HepG2 (cell line): ENCODE results near the gene UQCRHL. TPM values are rescaled to one million over a fixed set of nuclear protein-coding genes. Genes with fewer than 3 reads are reported as not detected.

Experiments used
- ATAD3A ChIP-seq: sonication (generic); formaldehyde crosslinking; IDR thresholded peaks from 2 replicates; pipeline ENCODE4 v1.4.0; 2020; ENCODE audit warnings: missing genetic modification reagents
- BCL6 ChIP-seq: IDR thresholded peaks from 2 replicates; pipeline ENCODE4 v1.6.1; 2016; ENCODE audit warnings: missing genetic modification reagents, missing compliant biosample characterization
- GATAD1 ChIP-seq: IDR thresholded peaks from 2 replicates; pipeline ENCODE4 v1.6.1; 2016; ENCODE audit warnings: missing genetic modification reagents, missing compliant biosample characterization
- HES4 ChIP-seq: sonication (generic); formaldehyde crosslinking; IDR thresholded peaks from 2 replicates; pipeline ENCODE4 v1.9.0; 2021; ENCODE audit warnings: mild to moderate bottlenecking, missing genetic modification reagents, borderline replicate concordance
- NR2C2 ChIP-seq: sonication (generic); formaldehyde crosslinking; IDR thresholded peaks from 2 replicates; pipeline ENCODE4 v1.4.0; 2020; ENCODE audit warnings: missing genetic modification reagents, mild to moderate bottlenecking, moderate library complexity, borderline replicate concordance
- TEAD3 ChIP-seq: optimal IDR thresholded peaks from 2 replicates; pipeline ENCODE3; 2016; ENCODE audit warnings: borderline replicate concordance
- TGIF2 ChIP-seq: IDR thresholded peaks from 2 replicates; pipeline ENCODE4 v1.6.1; 2016; ENCODE audit warnings: control low read depth, missing compliant biosample characterization
- ZBTB42 ChIP-seq: sonication (generic); formaldehyde crosslinking; IDR thresholded peaks from 2 replicates; pipeline ENCODE4 v1.5.0; 2020; ENCODE audit warnings: mild to moderate bottlenecking, missing genetic modification reagents
- ZFP36L2 ChIP-seq: sonication (generic); formaldehyde crosslinking; IDR thresholded peaks from 2 replicates; pipeline ENCODE4 v1.4.0; 2020; ENCODE audit warnings: missing genetic modification reagents
- ZNF232 ChIP-seq: sonication (generic); formaldehyde crosslinking; IDR thresholded peaks from 2 replicates; pipeline ENCODE4 v1.4.0; 2020; ENCODE audit warnings: missing genetic modification reagents, borderline replicate concordance
- ZNF570 ChIP-seq: sonication (generic); formaldehyde crosslinking; IDR thresholded peaks from 2 replicates; pipeline ENCODE4 v1.4.0; 2020; ENCODE audit warnings: mild to moderate bottlenecking, missing genetic modification reagents, borderline replicate concordance
- ZNF788 ChIP-seq: sonication (generic); formaldehyde crosslinking; IDR thresholded peaks from 2 replicates; pipeline ENCODE4 v1.5.0; 2020; ENCODE audit warnings: mild to moderate bottlenecking, missing genetic modification reagents, borderline replicate concordance
- ZNF841 ChIP-seq: sonication (generic); formaldehyde crosslinking; IDR thresholded peaks from 2 replicates; pipeline ENCODE4 v1.8.1; 2023; ENCODE audit warnings: missing genetic modification reagents, borderline replicate concordance
- ZZZ3 ChIP-seq: sonication (generic); formaldehyde crosslinking; IDR thresholded peaks from 2 replicates; pipeline ENCODE4 v1.4.0; 2020; ENCODE audit warnings: missing genetic modification reagents, mild to moderate bottlenecking, borderline replicate concordance
- polyA plus RNA-seq, 8 experiments: library from polyadenylated mRNA; depleted of rRNA in 3 of 8; stranded (reverse) in 7 of 8; unstranded in 1 of 8; fragments of >200 nt; fragmentation: Illumina TruSeq in 4 of 8; extraction: Trizol in 4 of 8; gene quantifications; 2 replicates each; pipeline versions ENCODE4 v1.2.1 to v1.2.3, GENCODE V29; 2011 to 2016; ENCODE audit warnings: low read depth in 4 of 8, missing spikeins in 1 of 8, mixed read lengths in 1 of 8; ENCODE audit not compliant: insufficient read depth in 1 of 8
- total RNA-seq, 5 experiments: library from RNA; depleted of rRNA; stranded (reverse); fragments of >200 nt; fragmentation: Illumina TruSeq; extraction: Trizol; gene quantifications; 2 replicates each; pipeline ENCODE4 v1.2.3, GENCODE V29; 2016; ENCODE audit warnings: low read depth in 1 of 5
- TF ChIP-seq, protein P1 (sequence below): sonication (generic); formaldehyde crosslinking; IDR thresholded peaks from 2 replicates; pipeline ENCODE4 v1.9.0; 2022; ENCODE audit warnings: missing genetic modification reagents, mild to moderate bottlenecking, borderline replicate concordance
- TF ChIP-seq, protein P2 (sequence below): sonication (generic); formaldehyde crosslinking; IDR thresholded peaks from 2 replicates; pipeline ENCODE4 v1.9.0; 2021; ENCODE audit warnings: missing genetic modification reagents, borderline replicate concordance
- TF ChIP-seq, protein P3 (sequence below): sonication (generic); formaldehyde crosslinking; IDR thresholded peaks from 2 replicates; pipeline ENCODE4 v1.4.0; 2020; ENCODE audit warnings: missing genetic modification reagents
- TF ChIP-seq, protein P4 (sequence below): sonication (generic); formaldehyde crosslinking; IDR thresholded peaks from 2 replicates; pipeline ENCODE4 v1.9.0; 2021; ENCODE audit warnings: mild to moderate bottlenecking, missing genetic modification reagents

UQCRHL gene
- total and polyA plus RNA-seq, 2 of the 13 experiments (the other 11 are each of a cell fraction or from before 2014, with no cell fraction given) = 1.8 to 2.3 TPM

DNA sequence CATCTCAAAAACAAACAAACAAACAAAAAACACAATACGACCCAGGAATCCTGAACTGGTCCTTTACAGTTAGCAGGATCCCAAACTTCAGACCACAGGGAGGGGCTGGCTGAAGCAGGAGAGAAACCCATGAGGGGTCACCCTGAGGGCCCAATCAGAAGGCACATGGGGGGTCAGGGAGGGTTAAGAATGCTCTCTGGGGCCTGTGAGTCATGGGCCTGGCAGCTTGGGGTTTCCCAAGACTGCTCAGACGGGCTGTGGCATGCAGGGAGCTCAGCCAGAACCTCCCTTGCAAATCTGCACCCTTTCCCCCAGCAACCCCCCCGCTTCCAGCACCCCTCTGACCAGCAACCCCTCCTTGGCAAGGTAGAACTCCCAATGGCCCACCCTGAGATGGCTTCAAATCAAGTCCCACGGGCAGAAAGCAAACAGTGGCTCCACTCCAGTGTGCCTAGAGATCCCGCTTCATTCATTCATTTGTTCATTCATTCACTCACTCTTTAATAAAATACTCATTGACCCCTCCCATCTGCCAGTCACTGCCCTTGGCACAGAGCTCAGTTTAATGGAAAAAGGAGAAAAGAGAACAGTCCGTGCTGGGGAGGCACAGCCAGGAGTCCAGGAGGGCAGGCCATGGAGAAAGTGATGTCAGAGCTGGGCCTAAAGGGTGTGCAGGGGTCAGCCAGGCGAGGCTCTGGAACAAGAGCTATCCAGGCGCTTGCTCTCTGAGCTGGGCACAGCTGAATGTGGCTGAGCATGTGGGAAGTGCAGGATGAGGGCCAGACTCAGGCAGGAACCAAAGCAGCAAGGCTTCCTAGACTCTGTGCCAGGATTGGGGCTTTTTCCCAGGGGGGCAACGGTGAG is 8.2 kb downstream of the UQCRHL start (continued):
- TF ChIP-seq ZFP36L2 (CRISPR knock-in tag) = no peak
- no peak for TF ChIP-seq ZNF570 (CRISPR knock-in tag)
- TF ChIP-seq TGIF2 (CRISPR knock-in tag) = no peak
- TF ChIP-seq ZNF788 = 0 out of 2 replicates have a peak, but pooled peaks have one; percentile 30
- no peak for TF ChIP-seq ZNF841 (CRISPR knock-in tag)
- TF ChIP-seq, protein P1, sequence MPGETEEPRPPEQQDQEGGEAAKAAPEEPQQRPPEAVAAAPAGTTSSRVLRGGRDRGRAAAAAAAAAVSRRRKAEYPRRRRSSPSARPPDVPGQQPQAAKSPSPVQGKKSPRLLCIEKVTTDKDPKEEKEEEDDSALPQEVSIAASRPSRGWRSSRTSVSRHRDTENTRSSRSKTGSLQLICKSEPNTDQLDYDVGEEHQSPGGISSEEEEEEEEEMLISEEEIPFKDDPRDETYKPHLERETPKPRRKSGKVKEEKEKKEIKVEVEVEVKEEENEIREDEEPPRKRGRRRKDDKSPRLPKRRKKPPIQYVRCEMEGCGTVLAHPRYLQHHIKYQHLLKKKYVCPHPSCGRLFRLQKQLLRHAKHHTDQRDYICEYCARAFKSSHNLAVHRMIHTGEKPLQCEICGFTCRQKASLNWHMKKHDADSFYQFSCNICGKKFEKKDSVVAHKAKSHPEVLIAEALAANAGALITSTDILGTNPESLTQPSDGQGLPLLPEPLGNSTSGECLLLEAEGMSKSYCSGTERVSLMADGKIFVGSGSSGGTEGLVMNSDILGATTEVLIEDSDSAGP (CRISPR knock-in tag) = no peak
- TF ChIP-seq, protein P2, sequence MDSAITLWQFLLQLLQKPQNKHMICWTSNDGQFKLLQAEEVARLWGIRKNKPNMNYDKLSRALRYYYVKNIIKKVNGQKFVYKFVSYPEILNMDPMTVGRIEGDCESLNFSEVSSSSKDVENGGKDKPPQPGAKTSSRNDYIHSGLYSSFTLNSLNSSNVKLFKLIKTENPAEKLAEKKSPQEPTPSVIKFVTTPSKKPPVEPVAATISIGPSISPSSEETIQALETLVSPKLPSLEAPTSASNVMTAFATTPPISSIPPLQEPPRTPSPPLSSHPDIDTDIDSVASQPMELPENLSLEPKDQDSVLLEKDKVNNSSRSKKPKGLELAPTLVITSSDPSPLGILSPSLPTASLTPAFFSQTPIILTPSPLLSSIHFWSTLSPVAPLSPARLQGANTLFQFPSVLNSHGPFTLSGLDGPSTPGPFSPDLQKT (CRISPR knock-in tag) = no peak
- TF ChIP-seq ZBTB42 (CRISPR knock-in tag) = no peak
- TF ChIP-seq, protein P3, sequence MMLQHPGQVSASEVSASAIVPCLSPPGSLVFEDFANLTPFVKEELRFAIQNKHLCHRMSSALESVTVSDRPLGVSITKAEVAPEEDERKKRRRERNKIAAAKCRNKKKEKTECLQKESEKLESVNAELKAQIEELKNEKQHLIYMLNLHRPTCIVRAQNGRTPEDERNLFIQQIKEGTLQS (CRISPR knock-in tag) = 0 out of 2 replicates have a peak, but pooled peaks have one; percentile 40
- TF ChIP-seq ZNF232 (CRISPR knock-in tag) = peak; percentile 17; the same call in 1 of the 2 replicates
- TF ChIP-seq GATAD1 (CRISPR knock-in tag) = no peak
- TF ChIP-seq BCL6 = no peak
- no peak for TF ChIP-seq HES4 (CRISPR knock-in tag)
- no peak for TF ChIP-seq ZZZ3 (CRISPR knock-in tag)
- no peak for TF ChIP-seq ATAD3A (CRISPR knock-in tag)
- TF ChIP-seq, protein P4, sequence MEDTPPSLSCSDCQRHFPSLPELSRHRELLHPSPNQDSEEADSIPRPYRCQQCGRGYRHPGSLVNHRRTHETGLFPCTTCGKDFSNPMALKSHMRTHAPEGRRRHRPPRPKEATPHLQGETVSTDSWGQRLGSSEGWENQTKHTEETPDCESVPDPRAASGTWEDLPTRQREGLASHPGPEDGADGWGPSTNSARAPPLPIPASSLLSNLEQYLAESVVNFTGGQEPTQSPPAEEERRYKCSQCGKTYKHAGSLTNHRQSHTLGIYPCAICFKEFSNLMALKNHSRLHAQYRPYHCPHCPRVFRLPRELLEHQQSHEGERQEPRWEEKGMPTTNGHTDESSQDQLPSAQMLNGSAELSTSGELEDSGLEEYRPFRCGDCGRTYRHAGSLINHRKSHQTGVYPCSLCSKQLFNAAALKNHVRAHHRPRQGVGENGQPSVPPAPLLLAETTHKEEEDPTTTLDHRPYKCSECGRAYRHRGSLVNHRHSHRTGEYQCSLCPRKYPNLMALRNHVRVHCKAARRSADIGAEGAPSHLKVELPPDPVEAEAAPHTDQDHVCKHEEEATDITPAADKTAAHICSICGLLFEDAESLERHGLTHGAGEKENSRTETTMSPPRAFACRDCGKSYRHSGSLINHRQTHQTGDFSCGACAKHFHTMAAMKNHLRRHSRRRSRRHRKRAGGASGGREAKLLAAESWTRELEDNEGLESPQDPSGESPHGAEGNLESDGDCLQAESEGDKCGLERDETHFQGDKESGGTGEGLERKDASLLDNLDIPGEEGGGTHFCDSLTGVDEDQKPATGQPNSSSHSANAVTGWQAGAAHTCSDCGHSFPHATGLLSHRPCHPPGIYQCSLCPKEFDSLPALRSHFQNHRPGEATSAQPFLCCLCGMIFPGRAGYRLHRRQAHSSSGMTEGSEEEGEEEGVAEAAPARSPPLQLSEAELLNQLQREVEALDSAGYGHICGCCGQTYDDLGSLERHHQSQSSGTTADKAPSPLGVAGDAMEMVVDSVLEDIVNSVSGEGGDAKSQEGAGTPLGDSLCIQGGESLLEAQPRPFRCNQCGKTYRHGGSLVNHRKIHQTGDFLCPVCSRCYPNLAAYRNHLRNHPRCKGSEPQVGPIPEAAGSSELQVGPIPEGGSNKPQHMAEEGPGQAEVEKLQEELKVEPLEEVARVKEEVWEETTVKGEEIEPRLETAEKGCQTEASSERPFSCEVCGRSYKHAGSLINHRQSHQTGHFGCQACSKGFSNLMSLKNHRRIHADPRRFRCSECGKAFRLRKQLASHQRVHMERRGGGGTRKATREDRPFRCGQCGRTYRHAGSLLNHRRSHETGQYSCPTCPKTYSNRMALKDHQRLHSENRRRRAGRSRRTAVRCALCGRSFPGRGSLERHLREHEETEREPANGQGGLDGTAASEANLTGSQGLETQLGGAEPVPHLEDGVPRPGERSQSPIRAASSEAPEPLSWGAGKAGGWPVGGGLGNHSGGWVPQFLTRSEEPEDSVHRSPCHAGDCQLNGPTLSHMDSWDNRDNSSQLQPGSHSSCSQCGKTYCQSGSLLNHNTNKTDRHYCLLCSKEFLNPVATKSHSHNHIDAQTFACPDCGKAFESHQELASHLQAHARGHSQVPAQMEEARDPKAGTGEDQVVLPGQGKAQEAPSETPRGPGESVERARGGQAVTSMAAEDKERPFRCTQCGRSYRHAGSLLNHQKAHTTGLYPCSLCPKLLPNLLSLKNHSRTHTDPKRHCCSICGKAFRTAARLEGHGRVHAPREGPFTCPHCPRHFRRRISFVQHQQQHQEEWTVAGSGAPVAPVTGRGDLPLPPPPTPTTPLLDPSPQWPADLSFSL (CRISPR knock-in tag) = no peak
- TF ChIP-seq TEAD3 (CRISPR knock-in tag) = peak; percentile 32
- TF ChIP-seq NR2C2 (CRISPR knock-in tag) = no peak
